Body of pancreas (tissue), 4 donors: ENCODE results near the gene GFRA1.

Source experiments
- POLR2A ChIP-seq, 3 donors: fragments of 450-650 bp; IDR thresholded peaks; one replicate each; pipeline ENCODE4 v1.6.1; 2016; ENCODE audit warnings: antibody characterized with exemption in 3 of 3, mild to moderate bottlenecking in 2 of 3
- TF ChIP-seq, protein P1 (sequence below), 7 experiments: fragments of 450-650 bp in 4 of 7; fragments of 200-600 bp in 3 of 7; sonication (generic) in 3 of 7; IDR thresholded peaks; one replicate each; pipeline ENCODE4 v1.5.1; 2016 to 2019; ENCODE audit warnings: antibody characterized with exemption in 7 of 7

DNA sequence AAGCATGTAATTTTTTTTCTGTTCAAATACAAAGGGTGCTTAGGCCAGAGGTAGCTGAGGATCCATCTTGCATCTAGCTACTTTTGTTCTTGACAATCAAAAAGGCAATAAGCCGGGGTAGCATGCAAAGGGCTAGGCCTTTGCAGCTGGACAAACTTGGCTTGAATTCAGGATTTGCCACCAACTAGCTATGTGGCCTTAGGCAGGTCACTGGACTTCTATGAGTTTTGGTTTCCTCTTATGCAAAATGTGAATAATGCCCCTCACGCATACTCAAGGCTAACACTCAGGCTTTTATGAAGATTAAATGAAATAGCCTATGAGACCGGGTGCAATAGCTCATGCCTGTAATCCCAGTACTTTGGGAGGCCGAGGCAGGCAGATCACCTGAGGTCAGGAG lies 19.3 kb downstream of the GFRA1 start:
- TF ChIP-seq, protein P1, sequence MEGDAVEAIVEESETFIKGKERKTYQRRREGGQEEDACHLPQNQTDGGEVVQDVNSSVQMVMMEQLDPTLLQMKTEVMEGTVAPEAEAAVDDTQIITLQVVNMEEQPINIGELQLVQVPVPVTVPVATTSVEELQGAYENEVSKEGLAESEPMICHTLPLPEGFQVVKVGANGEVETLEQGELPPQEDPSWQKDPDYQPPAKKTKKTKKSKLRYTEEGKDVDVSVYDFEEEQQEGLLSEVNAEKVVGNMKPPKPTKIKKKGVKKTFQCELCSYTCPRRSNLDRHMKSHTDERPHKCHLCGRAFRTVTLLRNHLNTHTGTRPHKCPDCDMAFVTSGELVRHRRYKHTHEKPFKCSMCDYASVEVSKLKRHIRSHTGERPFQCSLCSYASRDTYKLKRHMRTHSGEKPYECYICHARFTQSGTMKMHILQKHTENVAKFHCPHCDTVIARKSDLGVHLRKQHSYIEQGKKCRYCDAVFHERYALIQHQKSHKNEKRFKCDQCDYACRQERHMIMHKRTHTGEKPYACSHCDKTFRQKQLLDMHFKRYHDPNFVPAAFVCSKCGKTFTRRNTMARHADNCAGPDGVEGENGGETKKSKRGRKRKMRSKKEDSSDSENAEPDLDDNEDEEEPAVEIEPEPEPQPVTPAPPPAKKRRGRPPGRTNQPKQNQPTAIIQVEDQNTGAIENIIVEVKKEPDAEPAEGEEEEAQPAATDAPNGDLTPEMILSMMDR (IDR thresholded peaks at IDR 0.05), result no peak
- TF ChIP-seq POLR2A (IDR thresholded peaks at IDR 0.05), result no peak
